HG03108 (cell line): Measurements from ENCODE around the gene BSCL2.
A peak's percentile ranks its signal among the peaks of the same experiment; 100 is the strongest.
"Not testable (repeated sequence)": the region's sequence is repeated elsewhere in the genome, so short reads cannot be mapped to it uniquely, and the experiment has no call there.

Experiments
- ATAC-seq: cut with Tn5 transposase; IDR thresholded peaks from one replicate; pipeline ENCODE4 v1.9.1; 2021; ENCODE audit warnings: moderate library complexity; ENCODE audit not compliant: unreplicated experiment

Gene BSCL2

DNA sequence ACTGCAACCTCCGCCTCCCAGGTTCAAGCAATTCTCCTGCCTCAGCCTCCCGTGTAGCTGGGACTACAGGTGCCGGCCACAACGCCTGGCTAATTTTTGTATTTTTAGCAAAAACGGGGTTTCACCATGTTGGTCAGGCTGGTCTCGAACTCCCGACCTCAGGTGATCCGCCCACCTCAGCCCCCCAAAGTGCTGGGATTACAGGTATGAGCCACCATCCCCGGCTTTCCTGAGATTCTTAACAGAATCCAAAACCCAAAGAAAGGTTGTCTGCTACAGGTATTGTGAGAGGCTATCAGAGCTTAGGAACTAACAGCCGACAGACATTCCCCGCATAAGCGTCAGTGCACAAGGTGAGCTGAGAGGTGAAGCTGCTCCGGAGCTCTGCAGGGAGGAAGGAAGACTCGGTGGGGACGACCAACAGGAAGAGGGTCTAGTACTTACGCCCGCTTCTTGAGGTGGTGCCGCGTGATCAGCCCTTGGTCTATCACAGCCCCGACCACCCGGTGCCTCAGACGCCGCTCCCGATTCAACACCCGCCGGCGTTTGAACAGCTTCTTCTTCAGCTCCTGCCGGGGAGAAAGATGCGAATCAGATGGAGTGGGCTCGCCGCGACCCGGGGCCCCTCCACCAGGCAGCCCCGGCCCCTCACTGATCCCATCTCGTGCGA, 42.7 kb downstream of the BSCL2 start:
- ATAC-seq: peak; percentile 25

DNA sequence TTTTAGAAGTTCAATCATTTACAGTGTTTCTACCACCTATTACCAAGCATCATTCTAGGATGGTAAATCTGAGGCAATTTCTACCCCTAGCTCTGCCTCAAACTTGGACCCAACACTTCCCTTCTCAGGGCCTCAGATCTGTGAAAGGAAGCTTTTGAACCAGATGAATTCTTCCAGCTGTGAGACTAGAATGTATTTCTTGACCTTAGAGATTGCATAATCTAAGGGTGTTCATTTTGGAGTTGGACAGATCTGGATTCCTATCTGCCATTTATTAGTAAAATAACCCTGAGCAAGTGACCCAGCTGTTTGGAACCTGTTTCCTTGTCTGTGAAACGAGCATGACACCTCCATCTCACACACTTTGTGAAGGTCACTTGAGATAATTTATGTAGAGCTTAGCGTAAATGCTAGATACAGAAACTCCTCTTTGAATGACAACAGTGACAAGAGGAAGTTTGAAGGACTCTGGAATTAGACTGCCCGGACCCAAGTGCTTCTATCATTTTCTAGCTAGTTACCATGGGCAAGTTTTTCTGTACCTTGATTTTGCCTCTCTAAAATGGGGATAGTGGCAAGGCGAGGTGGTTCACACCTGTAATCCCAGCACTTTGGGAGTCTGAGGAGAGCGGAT, 50.3 kb downstream of the BSCL2 start:
- ATAC-seq: no peak

DNA sequence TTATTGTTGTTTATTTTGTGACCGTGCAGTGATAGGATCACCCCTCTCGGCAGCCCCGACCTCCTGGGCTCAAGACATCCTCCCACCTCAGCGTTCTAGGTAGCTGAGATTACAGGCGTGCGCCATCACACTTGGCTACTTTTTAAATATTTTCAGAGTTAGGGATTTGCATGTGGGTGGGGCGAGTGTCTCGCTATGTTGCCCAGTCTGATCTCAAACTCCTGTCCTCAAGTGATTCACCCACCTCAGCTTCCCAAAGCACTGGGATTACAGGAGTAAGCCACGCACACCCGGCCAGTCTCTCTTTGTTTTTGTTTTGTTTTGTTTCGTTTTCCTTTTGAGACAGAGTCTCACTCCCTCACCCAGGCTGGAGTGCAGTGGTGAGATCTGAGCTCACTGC, 52.9 kb downstream of the BSCL2 start:
- no peak for ATAC-seq

DNA sequence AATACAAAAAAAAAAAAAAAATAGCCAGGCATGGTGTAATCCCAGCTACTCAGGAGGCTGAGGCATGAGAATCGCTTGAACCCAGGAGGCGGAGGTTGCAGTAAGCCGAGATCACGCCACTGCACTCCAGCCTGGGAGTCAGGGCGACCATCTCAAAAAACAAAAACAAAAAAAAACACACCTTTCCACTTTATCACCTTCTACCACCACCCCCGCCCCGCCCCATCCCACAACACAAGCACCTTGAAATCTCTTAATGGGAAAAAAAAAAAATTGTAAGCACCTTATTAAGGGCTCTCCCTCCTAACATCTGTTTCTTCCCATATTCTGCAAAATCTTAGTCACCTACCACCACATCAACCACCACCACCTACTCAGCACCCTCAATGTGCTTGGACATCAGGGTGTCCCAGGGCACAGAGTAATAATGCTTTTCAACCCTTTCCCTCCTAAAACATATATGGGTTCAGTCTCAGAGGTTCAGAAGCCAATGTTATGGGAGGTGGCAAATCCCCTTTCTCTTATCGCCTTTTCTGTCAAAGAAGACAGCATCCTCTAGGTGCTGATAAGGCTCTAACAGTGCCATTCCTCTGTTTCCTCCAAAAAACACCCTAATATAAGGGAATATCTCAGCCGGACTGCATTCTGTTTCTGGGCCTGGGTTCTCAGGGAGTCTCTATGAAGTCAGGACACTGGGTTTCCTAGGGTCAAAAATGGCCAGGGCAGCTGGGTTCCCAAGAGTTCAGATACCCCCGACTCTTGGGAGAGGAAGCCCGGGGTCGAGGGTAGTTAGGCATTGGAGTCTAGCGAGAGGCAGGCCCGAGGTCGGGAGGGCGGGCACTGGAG, 54.8 kb downstream of the BSCL2 start:
- no peak for ATAC-seq

DNA sequence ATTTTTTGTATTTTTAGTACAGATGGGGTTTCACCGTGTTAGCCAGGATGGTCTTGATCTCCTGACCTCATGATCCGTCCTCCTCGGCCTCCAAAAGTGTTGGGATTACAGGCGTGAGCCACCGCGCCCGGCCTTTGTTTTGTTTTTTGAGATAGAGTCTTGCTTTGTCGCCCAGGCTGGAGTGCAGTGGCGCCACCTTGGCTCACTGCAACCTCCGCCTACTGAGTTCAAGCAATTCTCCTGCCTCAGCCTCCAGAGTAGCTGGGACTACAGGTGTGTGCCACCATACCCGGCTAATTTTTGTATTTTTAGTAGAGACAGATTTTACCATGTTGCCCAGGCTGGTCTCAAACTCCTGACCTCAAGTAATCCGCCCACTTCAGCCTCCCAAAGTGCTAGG, 56.9 kb downstream of the BSCL2 start:
- ATAC-seq: not testable (repeated sequence)

DNA sequence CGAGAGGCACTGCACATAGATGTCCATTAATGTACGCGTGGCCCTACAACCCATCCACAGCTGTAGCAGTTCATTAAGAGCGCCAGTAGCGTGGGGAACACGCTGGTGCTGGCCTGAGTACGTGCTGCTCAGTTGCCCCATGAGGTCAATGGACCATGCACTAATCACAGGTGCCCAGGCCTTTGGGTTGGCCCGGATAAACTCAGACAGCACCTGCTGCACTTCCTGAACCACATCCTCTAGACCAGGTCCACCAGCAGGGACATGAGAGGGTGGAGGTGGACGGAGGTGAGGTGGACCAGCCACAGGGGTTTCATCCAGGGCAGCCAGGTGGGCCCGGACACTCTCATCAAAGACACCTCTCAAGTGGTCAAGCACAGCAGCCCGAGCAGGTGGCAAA, 57.7 kb downstream of the BSCL2 start:
- ATAC-seq: no peak

DNA sequence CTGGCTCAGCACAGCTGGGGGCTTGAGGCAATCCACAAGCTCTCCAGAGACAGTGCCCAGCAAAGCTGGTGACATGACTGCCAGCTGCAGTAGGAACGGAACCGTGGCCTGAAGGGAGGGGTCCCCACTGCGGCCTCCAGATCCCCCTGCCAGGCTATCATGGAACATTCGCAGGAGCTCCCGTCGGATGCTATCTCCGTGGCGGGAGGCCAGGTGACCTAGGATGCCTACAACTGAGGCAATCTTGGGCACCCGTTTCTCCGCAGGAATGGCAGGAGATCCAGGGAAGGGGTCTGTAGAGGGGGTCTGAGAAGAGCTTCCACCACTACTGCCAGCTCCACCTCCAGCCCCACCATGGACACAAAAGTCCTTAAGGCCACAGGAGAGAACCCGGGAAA, 58.3 kb downstream of the BSCL2 start:
- no peak for ATAC-seq

DNA sequence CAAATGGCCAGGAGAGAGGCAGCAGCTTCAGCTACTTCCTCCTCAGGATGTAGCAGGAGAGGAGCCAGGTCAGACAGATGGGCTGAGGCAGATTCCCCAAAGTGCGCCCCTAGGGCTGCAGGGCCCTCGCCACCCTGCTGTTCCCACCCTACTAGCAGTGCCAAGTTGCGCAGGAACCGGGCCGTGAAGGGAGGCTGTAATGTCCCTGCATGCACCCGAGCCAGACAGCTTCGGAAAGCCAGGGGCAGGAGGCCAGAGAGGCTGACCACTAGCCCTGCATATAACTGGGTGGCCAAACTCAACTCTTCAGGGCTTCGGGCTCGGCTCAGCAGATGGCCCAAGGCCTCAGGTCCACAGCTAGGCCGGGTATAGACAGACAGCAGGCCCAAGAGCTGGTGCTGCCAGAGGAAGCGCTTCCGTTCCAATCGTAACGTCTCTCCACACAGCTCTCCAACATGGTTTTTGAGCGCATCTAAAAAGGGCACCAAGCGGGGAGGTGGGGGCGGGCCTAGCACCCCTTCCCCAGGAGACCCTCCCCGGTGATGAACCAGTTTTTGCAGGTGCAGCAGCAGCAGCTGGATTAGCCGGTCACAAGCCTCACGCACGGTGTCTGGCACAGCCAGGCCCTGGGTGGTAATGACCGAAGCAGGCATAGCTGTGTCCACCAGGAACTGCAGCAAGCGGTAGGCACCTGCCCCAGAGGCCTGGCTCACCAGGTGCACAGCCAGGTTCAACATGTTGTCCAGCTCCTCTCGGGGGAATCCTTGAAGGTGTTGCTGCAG, 58.8 kb downstream of the BSCL2 start:
- no peak for ATAC-seq

DNA sequence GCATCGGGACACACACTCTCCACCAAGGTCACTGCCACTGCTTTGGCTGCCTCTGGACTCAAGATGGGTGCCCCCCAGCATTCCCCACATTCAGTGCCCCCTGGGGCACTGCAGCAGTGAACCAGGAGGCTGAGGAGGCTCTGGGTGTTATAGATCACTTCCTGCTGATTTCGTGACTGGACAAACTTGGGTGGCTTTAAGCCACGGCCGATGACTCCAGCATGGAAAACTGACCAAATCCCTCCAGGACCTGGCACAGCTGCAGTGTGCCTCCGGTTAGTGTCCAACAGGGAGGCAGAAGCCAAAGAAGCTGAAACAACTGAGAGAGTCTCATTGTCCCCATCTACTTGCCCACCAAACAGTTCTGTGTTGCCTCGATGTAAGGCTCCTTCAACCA, 59.6 kb downstream of the BSCL2 start:
- ATAC-seq: no peak

DNA sequence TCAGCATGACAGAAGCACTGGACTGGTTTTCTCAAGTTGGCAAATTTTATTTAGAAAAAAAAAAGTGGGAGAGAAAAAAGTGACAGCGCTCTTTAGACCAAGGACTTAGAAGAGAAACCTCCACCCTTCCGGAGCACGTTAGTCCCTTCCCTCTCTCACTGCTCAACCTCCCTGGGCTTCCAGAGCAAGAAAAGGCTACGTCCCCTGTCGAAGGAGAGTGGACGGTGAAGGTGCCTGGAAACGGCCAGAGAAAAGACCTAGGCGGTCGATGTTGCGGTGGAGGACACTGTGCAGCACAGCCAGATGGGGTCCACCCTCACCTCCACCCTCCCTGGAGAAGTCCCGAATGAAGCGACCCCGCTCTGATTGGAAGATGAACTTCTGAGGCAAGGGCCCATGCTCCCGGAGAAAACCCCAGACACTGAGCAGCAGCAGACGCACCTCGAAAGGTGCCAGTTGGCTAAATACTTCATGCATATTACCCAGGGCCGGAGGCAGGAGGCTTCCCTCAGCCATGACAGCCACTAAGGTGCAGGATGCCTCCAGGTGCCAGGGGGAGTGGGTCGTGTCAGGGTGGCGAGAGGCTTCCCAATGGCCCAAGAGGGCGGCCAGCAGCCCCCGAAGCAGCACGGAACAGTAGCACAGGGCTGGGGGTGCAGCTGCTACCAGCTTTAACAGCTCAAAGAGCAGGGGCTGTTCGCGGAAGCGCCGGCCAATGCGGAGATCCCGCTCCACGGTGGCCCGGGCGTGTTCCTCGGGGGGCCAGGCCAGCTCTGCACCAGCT, 60.2 kb downstream of the BSCL2 start:
- no peak for ATAC-seq

DNA sequence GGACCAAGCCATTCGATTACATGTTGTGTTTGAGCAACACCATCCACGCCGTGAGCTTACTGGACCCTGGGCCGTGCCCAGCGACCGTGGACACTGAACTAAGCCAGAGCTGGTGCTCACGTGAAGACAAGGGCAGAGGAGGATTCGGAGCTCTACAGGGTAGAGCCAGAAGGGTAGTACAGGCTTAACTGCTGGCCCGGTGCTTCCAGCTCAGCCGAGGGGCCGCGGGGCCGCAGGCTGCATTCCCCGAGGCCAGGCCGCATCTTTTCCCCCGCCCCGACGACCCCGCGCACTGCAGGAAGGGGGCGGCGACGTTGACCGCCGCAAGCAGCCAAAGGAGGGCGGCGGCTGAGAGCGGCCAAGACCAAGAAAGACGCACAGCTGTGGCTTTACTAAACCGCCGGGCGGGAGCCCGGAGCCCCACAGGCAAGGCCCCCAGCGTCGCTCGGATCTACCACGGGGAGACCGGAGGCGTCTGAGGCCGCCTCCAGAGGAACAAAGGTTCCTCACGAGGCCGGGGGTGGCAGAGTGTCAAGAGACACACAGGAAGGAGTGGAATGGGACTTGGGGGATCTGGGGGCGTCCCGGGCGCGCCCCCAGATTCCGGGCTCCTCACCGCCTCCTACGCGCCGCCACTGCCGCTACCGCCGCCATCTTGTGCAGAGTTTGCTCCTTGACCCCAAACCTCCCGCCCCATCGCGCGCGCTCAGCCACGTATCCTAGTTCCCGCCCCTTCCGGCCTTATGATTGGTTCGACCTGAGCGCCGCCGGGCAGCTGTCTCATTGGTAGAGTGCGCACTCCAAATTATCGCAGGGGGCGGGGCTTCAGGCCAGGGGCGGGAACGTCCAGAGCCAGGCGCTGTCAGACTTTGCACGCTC, 61.0 kb downstream of the BSCL2 start, which contains the start of gene GANAB:
GANAB (minus strand) TSS at position 668 of the 879 bp plus-strand sequence; CDS start at position 654, 14 bp downstream.
- ATAC-seq: peak; percentile 94

DNA sequence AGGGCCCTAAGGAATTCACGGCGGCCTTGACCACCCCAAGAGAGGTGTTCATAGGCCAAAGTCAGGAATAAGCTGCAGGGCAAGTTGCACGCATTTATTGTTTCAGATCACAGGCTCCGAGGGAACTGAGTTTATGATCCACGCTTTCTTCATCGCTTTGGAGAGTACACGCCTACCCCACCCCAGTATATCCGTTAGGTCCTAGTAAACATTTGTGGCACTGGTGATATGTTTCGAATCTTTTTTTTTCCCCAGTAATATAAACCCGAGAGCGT, 61.6 kb downstream of the BSCL2 start:
- no peak for ATAC-seq

DNA sequence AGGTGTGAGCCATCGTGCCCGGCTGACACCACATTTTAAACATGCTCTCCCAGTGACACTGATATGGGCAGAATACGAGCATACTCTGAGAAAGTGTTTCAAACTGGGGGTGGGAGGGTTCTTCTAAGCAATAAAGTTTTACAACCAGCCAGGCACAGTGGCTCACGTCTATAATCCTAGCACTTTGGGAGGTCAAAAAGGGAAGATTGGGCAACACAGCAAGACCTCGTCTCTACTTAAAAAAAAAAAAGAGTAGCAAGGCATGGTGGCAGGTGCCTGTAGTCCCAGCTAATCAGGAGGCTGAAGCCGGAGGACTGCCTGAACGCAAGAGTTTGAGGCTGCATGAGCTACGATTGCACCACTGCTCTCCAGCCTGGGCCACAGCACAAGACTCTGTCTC, 63.0 kb downstream of the BSCL2 start:
- no peak for ATAC-seq
